Hematopoietic multipotent progenitor cell (in vitro differentiated cells): ENCODE data around the gene SLC3A2. TPM values are rescaled to one million over a fixed set of nuclear protein-coding genes. Genes with fewer than 3 reads are reported as not detected.
"Not testable (repeated sequence)": the region's sequence is repeated elsewhere in the genome, so short reads cannot be mapped to it uniquely, and the experiment has no call there.

Experiments
- DNase-seq, 3 donors: peaks; one replicate each; pipeline ENCODE4 v3.0.0-alpha.2; 2011 to 2015; ENCODE audit warnings: low read depth in 2 of 3, low spot score in 2 of 3
- total RNA-seq: library from RNA; depleted of rRNA; stranded (reverse); fragments of >200 nt; gene quantifications from one replicate; pipeline ENCODE4 v1.2.3, GENCODE V29; 2012

The SLC3A2 gene
- total RNA-seq, result 116 TPM

DNA sequence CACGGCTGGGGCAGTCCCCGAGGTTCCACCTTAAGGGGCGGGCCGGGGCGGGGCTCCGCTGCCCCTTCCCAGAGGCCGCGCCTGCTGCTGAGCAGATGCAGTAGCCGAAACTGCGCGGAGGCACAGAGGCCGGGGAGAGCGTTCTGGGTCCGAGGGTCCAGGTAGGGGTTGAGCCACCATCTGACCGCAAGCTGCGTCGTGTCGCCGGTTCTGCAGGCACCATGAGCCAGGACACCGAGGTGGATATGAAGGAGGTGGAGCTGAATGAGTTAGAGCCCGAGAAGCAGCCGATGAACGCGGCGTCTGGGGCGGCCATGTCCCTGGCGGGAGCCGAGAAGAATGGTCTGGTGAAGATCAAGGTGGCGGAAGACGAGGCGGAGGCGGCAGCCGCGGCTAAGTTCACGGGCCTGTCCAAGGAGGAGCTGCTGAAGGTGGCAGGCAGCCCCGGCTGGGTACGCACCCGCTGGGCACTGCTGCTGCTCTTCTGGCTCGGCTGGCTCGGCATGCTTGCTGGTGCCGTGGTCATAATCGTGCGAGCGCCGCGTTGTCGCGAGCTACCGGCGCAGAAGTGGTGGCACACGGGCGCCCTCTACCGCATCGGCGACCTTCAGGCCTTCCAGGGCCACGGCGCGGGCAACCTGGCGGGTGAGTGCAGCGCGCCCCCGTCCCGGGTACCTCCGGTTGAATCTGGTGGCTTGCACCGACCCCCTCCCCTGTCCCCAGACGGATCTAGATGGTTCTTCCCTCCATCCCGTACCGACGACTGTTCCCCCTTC is at the start of gene SLC3A2:
SLC3A2 (plus strand) TSS at position 94 of the 776 bp plus-strand sequence; CDS start at position 222, 128 bp downstream.
- DNase-seq, result peak; percentile 80 to 90 (median 89)

DNA sequence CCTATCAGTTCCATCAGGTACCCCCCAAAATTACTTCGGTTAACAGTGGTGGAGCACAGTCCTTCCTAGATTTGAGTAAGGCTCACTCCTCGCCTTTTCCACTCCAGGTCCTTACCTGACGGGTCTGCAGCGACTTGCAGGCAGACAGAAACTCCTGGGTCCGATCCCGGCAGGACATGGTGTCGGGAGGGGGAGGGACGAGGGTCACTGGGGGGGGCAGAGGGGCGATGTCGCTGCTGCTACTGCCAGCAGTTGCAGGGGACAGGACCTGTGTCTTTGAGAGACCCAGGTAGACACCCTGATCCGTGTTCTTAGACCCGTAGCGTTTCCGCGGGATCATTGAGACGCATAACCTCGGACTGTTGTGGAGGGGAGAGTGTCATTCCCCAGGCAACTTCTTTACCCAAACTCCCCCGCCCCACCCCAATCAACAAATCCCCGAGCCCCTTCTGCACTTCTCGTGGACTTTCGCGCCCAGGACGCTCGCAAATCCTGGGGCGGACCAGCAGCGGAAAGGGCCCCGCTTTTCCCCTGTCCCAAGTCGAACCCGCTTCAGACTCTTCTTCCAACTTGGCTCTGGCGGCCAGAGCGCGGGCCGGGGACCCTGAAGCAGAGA is 49.7 kb upstream of the SLC3A2 start:
- peak in 2 of 3 donors; percentile 74 to 84 for DNase-seq

DNA sequence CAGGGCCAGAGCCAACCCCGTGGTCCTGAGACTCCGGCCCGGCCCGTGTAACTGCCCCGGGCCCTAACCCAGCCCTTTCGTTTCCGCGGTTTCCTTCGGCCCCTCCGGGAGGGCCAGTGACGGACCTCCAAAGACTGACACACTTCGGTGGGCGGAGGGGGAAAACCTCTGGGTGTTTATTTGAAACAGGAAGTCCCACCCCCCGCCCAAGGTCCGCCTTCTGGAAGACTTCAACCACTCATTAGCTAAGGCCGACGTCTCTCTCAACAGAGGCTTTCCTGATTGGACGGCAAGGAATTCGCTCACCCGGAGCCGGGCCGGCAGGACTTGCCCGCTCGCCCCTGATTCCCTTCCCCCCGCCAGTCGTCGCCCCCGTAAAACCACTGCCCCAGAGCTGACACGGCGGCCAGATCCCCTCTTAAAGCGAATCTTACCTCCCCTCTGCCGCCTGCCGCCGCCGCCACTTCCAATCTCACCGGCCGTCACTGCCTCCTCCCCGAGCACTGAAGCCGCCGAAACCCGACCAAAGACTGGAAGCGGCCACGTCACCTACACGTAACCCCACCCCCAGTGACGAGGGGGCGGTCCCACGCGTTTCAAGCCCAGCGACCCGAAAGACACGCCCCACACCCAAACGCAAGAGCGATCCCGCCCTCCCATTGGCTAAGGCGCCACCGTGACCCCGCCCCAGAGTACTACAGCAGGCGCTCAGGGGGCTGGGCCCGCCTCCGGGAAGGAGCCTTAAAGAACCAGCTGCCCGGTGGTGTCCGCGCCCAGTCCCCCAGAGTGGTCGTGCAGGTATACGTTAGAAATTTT is 49.0 kb upstream of the SLC3A2 start, which contains the start of gene STX5:
STX5 (minus strand) TSS at position 532 of the 816 bp plus-strand sequence. CDS start 808 bp downstream, outside the sequence.
- peak; percentile 98 to 99 (median 99) for DNase-seq

DNA sequence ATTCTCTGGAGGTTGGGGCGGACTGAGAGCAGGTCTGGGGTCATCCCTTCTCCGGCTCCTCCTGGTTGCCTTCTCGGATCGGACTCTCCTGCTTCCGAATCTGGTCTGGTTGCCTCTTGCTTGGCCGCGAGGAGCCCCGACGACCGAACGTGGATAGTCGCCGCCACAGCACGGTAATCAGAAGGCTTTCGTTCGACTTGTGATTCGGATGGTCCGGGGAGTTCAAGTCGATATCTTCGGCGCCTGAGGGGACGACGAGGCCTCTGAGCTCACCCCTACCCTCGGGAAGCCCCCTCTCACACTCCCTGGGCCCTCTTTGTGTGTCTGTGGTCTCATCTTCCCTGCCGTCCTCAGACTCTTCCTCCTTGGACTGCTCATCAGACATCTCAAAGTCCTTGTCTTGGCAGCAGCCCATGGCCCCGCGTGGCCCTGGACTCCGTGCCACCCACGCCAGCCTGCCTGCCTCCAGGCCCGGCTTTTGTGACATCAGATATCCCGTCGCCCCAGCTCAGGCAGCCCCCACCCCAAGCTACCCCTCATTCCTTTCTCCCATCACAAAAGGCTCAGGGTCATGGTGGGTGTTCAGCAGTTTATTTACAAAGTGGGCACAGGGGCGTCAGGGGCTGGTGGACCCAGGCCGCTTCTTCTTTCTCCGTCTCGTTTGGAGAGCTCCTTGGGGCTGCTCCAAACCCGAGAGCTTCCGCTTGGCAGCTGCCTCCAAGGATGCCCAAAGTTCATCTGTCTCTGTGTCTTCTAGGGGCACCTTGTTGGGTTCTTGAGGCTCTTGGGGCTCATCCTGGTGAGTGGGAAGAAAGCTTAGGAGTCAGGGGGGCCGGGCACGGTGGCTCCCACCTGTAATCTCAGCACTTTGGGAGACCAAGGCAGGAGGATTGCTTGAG is 48.1 kb upstream of the SLC3A2 start, which contains the start of gene TEX54:
TEX54 (minus strand) TSS at position 506 of the 899 bp plus-strand sequence.
- DNase-seq, result no peak

DNA sequence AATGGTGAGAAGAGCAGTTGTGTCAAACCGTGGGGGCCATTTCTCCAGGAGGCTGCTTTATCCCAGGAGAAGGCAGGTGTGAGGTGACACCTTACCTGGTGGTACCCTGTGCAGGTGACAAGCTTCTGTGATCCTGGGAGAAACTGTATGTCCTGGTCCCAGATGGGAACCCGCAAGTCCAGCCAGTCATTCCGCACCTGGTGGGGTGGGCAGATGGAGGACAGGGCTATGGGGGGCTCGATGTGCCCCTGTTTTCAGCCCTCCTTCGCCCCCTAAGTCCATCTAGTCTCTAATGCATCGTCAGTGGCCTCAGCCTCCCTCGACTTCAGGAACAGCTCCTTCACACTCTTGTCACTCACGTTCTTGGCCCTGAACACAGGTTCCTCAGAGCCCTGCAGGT is 45.4 kb upstream of the SLC3A2 start:
- no peak for DNase-seq

DNA sequence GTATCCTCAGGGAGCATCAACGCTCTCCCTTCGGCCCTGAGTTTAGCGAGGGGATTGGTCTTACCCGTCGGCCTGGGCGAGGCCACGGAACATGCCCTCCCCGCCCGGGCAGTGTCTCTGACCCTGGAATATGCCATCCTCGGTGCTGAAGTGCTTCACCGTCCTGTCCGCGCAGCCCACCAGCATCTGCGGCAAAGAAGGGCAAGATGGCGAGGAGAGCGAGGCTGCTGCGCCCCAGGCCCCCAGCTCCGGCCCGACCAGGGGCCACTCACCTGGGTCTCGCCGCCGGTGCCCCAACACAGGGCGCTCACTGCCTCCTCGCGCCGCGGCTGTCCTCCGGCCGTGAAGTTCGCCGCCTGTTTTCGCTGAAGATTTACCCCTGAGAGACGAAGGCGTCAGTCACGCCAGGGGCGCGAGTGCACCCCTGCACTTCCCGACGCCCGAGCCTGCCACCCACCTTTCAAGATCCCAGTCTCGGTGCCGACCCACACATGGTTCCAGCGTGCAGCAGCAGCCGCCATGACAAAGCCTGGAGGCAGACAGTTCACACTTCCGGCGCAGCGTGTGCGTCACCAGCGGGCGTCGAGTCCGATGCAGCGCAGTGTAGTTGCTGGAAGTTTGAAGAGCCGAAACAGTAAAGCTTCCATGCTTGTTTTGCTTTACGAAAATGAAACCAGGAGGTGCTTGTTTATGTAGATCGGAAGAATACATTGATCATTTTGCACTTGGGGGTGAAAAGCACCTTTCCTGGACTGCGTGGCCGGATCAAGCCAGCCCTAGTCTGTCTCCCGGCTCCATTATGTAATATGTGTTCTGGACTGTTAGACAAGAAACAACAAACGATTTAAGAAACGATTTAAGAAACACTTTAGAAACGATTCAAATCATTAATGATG is 41.4 kb upstream of the SLC3A2 start, which contains the start of gene WDR74:
WDR74 (minus strand) TSS at position 541 of the 896 bp plus-strand sequence; CDS start at position 521, 20 bp downstream.
- peak; percentile 85 to 97 (median 93) for DNase-seq

DNA sequence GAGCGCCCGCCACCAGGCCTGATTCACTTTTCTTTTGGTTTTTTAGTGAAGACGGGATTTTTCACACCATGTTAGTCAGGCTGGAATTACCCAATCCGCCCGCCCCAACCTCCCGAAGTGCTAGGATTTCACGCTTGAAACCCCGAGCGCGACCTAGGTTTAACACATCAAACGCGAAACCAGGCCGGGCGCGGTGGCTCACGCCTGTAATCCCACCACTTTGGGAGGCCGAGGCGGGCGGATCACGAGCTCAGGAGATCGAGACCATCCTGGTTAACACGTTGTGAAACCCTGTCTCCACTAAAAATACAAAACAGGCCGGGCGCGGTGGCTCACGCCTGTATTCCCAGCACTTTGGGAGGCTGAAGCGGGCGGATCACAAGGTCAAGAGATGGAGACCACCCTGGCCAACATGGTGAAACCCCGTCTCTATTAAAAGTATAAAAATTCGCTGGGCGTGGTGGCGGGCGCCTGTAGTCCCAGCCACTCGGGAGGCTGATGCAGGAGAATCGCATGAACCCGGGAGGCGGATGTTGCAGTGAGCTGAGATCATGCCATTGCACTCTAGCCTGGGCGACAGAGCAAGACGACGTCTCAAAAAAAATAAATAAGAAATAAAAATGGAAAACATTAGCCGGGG is 39.9 kb upstream of the SLC3A2 start:
- not testable (repeated sequence) for DNase-seq

DNA sequence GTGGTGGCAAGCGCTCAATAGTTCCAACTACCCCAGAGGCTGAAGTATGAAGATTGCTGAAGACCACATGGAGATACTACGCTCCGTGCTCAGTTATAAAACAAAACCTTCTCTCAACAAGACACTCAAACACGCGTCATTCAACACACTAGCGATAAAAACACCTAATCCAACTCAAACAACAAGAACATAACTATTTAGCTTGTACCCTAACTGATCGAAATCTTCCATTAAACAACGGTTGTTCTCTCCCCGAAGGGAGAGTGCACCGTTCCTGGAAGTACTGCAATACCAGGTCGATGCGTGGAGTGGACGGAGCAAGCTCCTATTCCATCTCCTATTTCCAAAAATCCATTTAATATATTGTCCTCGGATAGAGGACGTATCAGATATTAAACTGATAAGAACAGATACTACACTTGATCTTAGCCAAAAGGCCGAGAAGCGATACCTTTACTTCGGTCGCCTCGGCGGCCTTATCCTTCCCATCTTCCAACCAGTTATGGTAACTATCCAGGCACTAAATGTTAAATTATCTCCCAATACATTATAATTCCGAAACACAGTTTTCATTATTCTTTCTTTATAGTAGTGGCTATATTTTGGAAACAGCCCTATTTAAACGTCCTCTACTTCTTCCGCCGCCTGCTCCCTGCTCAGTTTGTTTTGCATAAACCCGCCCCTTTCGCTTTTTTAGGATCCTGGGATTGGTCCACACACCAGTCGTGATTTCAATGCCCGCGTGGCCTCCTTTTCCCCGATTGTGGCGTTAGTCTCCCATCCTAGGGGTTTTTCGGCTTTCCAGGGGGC is 39.1 kb upstream of the SLC3A2 start:
- DNase-seq, result peak; percentile 85 to 97 (median 87)

DNA sequence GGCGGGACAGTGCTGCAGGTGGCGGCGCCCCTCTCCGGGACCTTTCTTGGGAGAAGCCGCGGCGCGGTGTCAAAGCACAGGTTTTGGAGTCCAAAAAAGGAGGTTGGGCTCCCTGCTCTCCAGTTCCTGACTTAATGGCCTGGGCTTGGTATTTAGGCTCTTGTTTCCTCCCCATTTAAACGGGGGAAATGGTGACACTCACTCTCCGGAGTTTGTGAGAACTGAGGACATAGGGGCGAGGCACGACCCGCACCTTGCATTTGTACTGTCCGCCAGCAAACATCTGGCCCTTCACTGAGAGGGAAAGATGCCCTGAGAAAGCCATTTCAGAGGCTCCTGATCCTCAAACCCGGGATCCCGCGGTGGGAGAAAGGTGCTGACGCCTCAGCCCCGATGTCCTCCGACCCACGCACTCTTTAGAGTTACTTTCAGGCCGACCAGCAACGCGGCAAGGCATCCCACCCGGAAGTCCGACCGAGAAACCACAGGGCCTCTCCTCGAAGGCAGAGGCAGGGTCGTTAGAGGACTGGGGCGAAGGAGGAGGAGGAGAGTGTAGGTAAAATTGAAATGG is 38.4 kb upstream of the SLC3A2 start:
- peak in 2 of 3 donors; percentile 27 to 40 for DNase-seq

DNA sequence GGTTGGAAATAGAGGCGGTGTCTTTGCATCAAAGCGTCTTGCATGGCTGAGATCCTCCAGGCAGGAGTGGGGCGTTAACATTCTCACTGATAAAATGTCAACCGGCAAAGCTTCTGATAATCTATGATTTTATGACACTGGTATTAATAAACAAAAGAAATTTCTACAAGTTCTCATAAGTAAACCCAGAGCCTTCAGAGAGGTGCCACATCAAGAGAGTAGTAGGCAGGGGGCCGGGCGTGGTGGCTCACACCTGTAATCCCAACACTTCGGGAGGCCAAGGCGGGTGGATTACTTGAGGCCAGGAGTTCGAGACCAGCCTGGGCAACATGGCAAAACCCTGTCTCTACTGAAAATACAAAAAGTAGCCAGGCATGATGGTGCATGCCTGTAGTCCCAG is 37.8 kb upstream of the SLC3A2 start:
- not testable (repeated sequence) for DNase-seq

DNA sequence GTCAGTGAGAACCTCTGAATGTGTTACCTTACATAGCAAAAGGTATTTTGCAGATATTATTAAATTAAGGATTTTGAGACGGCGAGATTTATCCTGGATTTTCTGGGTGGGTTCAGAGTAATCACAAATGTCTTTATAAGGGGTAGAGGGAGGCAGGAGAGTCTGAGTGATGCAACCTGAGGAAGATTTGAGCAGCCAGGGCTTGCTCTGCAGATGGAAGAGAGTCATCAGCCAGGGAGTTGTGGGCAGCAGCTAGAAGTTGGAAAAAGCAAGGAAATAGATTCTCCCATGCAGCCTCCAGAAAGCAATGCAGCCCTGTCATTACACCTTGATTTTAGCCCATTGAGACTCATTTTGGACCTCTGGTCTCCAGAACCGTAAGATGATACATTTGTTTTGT is 37.2 kb upstream of the SLC3A2 start:
- no peak for DNase-seq

DNA sequence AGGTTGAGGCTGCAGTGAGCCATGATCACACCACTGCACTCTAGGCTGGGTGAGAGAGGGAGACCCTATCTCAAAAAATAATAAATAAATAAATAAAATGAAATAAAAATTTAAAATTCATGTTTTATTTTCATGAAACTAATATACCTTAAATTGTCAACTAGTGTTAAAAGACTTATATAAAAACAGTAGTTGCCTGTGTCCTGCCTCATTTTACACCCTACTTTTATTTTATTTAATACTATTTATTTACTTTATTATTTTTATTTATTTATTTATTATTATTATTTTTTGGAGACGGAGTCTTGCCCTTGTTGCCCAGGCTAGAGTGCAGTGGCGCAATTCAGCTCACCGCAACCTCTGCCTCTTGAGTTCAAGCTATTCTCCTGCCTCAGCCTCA is 36.5 kb upstream of the SLC3A2 start:
- no peak for DNase-seq

DNA sequence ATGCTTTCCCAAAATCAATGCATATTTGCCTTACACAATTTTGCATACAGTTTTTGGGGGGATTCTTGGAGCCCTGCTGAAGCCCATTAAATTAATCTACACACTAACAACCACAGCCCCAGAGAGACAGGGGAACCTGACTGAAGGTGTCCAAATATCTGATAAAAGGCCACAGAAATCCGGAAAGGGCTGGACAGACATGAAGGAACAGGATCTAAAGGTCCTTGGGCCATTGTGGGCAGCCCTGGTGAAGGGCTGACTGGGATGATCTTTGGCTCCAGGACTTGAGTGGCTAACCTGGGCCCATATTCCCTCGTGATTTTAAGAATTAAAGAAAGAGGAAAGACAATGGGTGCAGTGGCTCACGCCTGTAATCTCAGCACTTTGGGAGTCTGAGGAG is 34.5 kb upstream of the SLC3A2 start:
- DNase-seq, result no peak

DNA sequence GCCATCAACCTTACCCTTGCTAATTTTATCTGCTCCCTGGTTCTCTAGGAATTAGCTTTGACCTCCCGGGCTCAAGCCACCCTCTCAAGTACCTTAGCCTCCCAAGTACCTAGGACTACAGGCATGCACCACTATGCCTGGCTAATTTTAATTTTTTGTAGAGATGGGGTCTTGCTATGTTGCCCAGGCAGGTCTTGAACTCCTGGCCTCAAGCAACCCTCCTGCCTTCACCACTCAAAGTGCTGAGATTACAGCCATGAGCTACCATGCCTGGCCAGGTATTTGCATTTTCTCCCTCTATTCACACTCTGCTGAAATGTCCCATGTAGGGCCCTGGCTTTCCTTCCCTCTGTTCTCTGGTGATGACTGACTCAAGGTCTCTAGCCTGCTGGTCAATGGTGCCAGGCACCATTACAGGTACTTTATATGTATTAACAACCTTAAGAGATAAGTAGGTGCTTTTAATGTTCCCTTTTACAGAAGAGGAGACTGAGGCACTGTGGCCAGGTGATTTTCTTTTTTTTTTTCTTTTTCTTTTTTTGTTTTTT is 32.9 kb upstream of the SLC3A2 start:
- no peak for DNase-seq

DNA sequence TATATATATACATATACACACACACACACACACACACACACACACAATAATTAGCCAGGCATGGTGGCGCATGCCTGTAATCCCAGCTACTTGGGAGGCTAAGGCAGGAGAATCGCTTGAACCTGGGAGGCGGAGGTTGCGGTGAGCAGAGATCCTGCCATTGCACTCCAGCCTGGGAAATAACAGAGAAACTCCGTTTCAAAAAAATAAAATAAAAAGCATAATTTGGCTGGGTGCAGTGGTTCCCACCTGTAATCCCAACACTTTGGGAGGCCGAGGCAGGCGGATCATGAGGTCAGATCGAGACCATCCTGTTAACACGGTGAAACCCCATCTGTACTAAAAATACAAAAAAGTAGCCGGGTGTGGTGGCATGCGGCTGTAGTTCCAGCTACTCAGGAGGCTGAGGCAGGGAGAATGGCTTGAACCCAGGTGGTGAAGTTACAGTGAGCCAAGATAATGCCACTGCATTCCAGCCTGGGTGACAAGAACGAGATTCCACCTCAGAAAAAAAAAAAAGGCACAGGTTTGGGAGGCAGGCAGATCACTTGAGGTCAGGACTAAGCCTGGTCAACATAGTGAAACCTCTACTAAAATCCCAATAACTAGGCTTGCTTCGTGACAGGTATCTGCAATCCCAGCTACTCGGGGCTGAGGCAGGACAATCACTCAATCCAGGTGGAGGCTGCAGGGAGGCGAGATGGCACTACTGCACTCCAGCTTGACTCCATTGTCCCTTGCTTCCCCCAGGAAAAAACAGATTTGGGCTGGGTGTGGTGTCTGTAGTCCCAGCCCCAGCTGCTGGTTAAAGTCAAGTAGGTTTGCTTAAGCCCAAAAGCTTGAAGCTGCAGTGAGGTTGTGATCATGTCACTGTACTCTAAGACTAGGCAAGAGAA is 29.5 kb upstream of the SLC3A2 start:
- no peak for DNase-seq
